Measurements from ENCODE around the gene AWAT1.

DNA sequence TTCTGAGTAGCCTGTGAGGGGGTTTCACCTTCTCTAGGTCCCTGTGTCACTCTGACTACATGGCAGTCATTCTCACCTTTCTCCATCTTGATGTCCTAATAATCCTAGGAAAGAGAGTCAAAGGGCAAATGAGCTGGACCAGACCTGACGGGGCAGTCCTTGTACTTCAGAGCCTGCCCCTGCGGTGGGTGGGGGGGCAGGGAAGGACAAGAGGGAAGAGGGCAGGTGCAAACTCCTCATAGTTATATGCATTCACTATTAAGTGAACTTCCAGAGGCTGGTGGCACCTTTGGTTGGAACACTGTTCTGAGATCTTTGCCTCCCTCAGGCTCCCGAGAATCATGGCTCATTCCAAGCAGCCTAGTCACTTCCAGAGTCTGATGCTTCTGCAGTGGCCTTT lies at the start of gene AWAT1:
- TF ChIP-seq CTCF (IDR thresholded peaks at IDR 0.05) (no peak), POLR2A (IDR thresholded peaks at IDR 0.05) (no peak)
